Neural progenitor cell (in vitro differentiated cells): ENCODE measurements around the gene CCDC60. TPM values are rescaled to one million over a fixed set of nuclear protein-coding genes. Genes with fewer than 3 reads are reported as not detected.

Source experiments
- DNase-seq: peaks from one replicate; pipeline ENCODE4 v3.0.0-alpha.2; 2016; ENCODE audit warnings: low spot score
- H2AFZ ChIP-seq: fragments of 200-600 bp; sonication (generic); replicated peaks from 2 replicates; pipeline ENCODE4 v1.6.1; 2016; ENCODE audit warnings: antibody characterized with exemption
- H3F3A ChIP-seq: fragments of 200-600 bp; sonication (generic); 2 replicates; pipeline ENCODE4 v1.6.1; 2016; ENCODE audit warnings: antibody characterized with exemption, low read depth
- H3K27ac ChIP-seq: fragments of 200-600 bp; sonication (generic); 2 replicates; pipeline ENCODE4 v1.5.1; 2016; ENCODE audit warnings: mild to moderate bottlenecking
- H3K27me3 ChIP-seq: fragments of 200-600 bp; sonication (generic); 2 replicates; pipeline ENCODE4 v1.6.1; 2016; ENCODE audit warnings: mild to moderate bottlenecking, moderate library complexity
- H3K36me3 ChIP-seq: fragments of 200-600 bp; sonication (generic); 2 replicates; pipeline ENCODE4 v1.5.1; 2016
- H3K4me1 ChIP-seq: fragments of 200-600 bp; sonication (generic); 2 replicates; pipeline ENCODE4 v1.6.1; 2016; ENCODE audit warnings: mixed run types
- H3K4me2 ChIP-seq: fragments of 200-600 bp; sonication (generic); 2 replicates; pipeline ENCODE4 v1.6.1; 2016
- H3K4me3 ChIP-seq: fragments of 200-600 bp; sonication (generic); 2 replicates; pipeline ENCODE4 v1.5.1; 2016
- H3K79me2 ChIP-seq: fragments of 200-600 bp; sonication (generic); 2 replicates; pipeline ENCODE4 v1.6.1; 2016; ENCODE audit warnings: low read depth
- H3K9ac ChIP-seq: fragments of 200-600 bp; sonication (generic); 2 replicates; pipeline ENCODE4 v1.6.1; 2016
- H3K9me3 ChIP-seq: fragments of 200-600 bp; sonication (generic); 2 replicates; pipeline ENCODE4 v1.5.1; 2016; ENCODE audit warnings: low read depth
- H4K20me1 ChIP-seq: fragments of 200-600 bp; sonication (generic); 2 replicates; pipeline ENCODE4 v1.6.1; 2016; ENCODE audit warnings: low read depth
- H3K27ac Mint-ChIP-seq: 3 replicates; pipeline ENCODE4 v1.8.0; 2021; ENCODE audit warnings: mixed read lengths
- H3K27me3 Mint-ChIP-seq: 2 replicates; pipeline ENCODE4 v1.8.0; 2022; ENCODE audit warnings: low read depth, mild to moderate bottlenecking, inconsistent platforms, moderate library complexity, mixed read lengths; ENCODE audit not compliant: insufficient read depth
- H3K36me3 Mint-ChIP-seq: 3 replicates; pipeline ENCODE4 v1.8.0; 2021; ENCODE audit warnings: mixed read lengths
- H3K4me1 Mint-ChIP-seq: 3 replicates; pipeline ENCODE4 v1.8.0; 2021; ENCODE audit warnings: mixed read lengths
- H3K4me3 Mint-ChIP-seq: 3 replicates; pipeline ENCODE4 v1.8.0; 2021; ENCODE audit warnings: mild to moderate bottlenecking, moderate library complexity, mixed read lengths
- H3K9me3 Mint-ChIP-seq: 3 replicates; pipeline ENCODE4 v1.8.0; 2020; ENCODE audit warnings: mixed read lengths
- CTCF ChIP-seq: fragments of 200-600 bp; sonication (generic); IDR thresholded peaks from 2 replicates; pipeline ENCODE4 v1.5.1; 2017; ENCODE audit warnings: antibody characterized with exemption, mild to moderate bottlenecking
- EZH2 ChIP-seq: fragments of 200-600 bp; sonication (generic); IDR thresholded peaks from 2 replicates; pipeline ENCODE4 v1.6.1; 2017; ENCODE audit warnings: antibody characterized with exemption, mild to moderate bottlenecking, moderate library complexity
- EZH2phosphoT487 ChIP-seq: fragments of 200-600 bp; sonication (generic); IDR thresholded peaks from 2 replicates; pipeline ENCODE4 v1.6.1; 2017; ENCODE audit warnings: antibody characterized with exemption
- total RNA-seq: library from RNA; depleted of rRNA; stranded (reverse); fragments of >200 nt; gene quantifications from 2 replicates; pipeline ENCODE4 v1.2.3, GENCODE V29; 2015; ENCODE audit warnings: low replicate concordance

The CCDC60 gene
- total RNA-seq, 1 donor from 2014 or later, result 4.6 TPM

- Histone ChIP-seq H3K79me2 (no peaks in the 10 kb centered on the region), H3K4me1 (peaks cover 24% of the 10 kb centered on the region), H3K4me3 (no peak overlapping the region), H3K36me3 (no peaks in the 10 kb centered on the region), H4K20me1 (no peaks in the 10 kb centered on the region), H3K27me3 (no peaks in the 10 kb centered on the region), H3K9me3 (no peaks in the 10 kb centered on the region), H3K27ac (no peak overlapping the region), H3K4me2 (no peak overlapping the region), H2AFZ (no peak overlapping the region), H3F3A (peaks cover 21% of the 10 kb centered on the region), H3K9ac (no peak overlapping the region)
- DNase-seq, result no peak
- Mint-ChIP-seq H3K36me3 (no peaks in the 10 kb centered on the region), H3K4me1 (peaks cover 14% of the 10 kb centered on the region), H3K27ac (no peak overlapping the region), H3K4me3 (no peak overlapping the region), H3K27me3 (peaks cover 5% of the 10 kb centered on the region), H3K9me3 (no peaks in the 10 kb centered on the region)
- TF ChIP-seq EZH2phosphoT487, result no peak
- no peak for TF ChIP-seq CTCF
- TF ChIP-seq EZH2, result no peak
Observed at GRCh38 chr12:119314290-119314689, 20.2 kb upstream of the CCDC60 start.

- Mint-ChIP-seq H3K4me3 (no peak overlapping the region), H3K27ac (no peak overlapping the region), H3K36me3 (no peaks in the 10 kb centered on the region), H3K9me3 (peaks cover 11% of the 10 kb centered on the region), H3K27me3 (peaks cover 2% of the 10 kb centered on the region), H3K4me1 (peaks cover 6% of the 10 kb centered on the region)
- no peaks in the 10 kb centered on the region for H3K9me3 ChIP-seq
- H3K36me3 ChIP-seq, result no peaks in the 10 kb centered on the region
- no peaks in the 10 kb centered on the region for H3K27me3 ChIP-seq
- H3K4me1 ChIP-seq, result peaks cover 11% of the 10 kb centered on the region
- H3K79me2 ChIP-seq, result no peaks in the 10 kb centered on the region
- TF ChIP-seq CTCF (no peak), EZH2 (no peak), EZH2phosphoT487 (no peak)
- no peak overlapping the region for H3K27ac ChIP-seq
- H3K9ac ChIP-seq, result no peak overlapping the region
- no peak overlapping the region for H3K4me2 ChIP-seq
- DNase-seq, result peak; percentile 39
- H2AFZ ChIP-seq, result no peak overlapping the region
- peaks cover 5% of the 10 kb centered on the region for H3F3A ChIP-seq
- no peaks in the 10 kb centered on the region for H4K20me1 ChIP-seq
- no peak overlapping the region for H3K4me3 ChIP-seq
Observed at GRCh38 chr12:119319638-119320037, 14.9 kb upstream of the CCDC60 start.

GRCh38 chr12:119320678-119321077 is 13.9 kb upstream of the CCDC60 start:
- no peak overlapping the region for H3K4me3 Mint-ChIP-seq
- Histone ChIP-seq H3K36me3 (no peaks in the 10 kb centered on the region), H3K9ac (no peak overlapping the region), H3K9me3 (no peaks in the 10 kb centered on the region), H3K79me2 (no peaks in the 10 kb centered on the region), H3K4me2 (no peak overlapping the region), H3K27ac (no peak overlapping the region), H3K4me3 (no peak overlapping the region), H2AFZ (no peak overlapping the region), H3K4me1 (peaks cover 11% of the 10 kb centered on the region), H3K27me3 (no peaks in the 10 kb centered on the region), H3F3A (peaks cover 5% of the 10 kb centered on the region), H4K20me1 (no peaks in the 10 kb centered on the region)
- H3K4me1 Mint-ChIP-seq, result peaks cover 6% of the 10 kb centered on the region
- DNase-seq, result no peak
- peaks cover 2% of the 10 kb centered on the region for H3K27me3 Mint-ChIP-seq
- H3K9me3 Mint-ChIP-seq, result peaks cover 11% of the 10 kb centered on the region
- H3K36me3 Mint-ChIP-seq, result no peaks in the 10 kb centered on the region
- peak overlapping the region; percentile 33 for H3K27ac Mint-ChIP-seq
- TF ChIP-seq CTCF (no peak), EZH2phosphoT487 (no peak), EZH2 (no peak)
